NOMO-1 (cell line): Measurements from ENCODE around the gene RCE1.

Experiments used
- DNase-seq, 2 experiments: peaks; one replicate each; lab custom pipeline; 2025; ENCODE audit not compliant: unreplicated experiment in 2 of 2; lab: John Stamatoyannopoulos, UW

RCE1 gene

GRCh38 chr11:66884443-66884842 is 41.2 kb downstream of the RCE1 start:
- no peak for DNase-seq

- no peak for DNase-seq
Observed at GRCh38 chr11:66885469-66885868, 42.2 kb downstream of the RCE1 start.

- DNase-seq: no peak
Observed at GRCh38 chr11:66885950-66886440, 42.8 kb downstream of the RCE1 start.

DNA sequence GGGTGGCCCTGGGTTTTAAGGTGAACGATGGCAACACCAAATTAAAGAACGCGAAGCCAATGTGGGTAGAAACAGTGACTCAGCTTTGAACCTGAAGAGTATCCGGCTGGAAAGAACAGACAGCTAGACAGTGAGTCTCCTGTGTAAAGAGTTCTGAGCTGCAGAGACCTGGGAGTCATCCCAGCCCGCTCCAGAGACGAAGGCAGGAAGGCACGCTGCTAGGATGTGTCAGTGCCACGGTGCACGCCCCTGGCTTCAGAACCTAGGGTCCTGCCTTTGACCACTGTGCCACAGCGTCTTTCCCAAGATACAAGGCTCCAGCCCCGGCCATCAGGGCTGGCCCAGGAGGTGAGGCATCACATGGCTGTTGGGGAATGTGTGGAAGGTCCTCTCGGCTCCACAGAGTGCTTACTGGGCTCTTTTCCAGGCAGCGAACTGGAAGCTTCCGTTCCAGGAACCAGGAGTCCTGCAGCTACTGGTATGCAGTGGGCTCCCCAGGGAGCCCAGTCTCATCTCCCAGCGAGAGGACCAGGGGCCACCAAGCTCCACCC is 43.5 kb downstream of the RCE1 start:
- DNase-seq: no peak

DNA sequence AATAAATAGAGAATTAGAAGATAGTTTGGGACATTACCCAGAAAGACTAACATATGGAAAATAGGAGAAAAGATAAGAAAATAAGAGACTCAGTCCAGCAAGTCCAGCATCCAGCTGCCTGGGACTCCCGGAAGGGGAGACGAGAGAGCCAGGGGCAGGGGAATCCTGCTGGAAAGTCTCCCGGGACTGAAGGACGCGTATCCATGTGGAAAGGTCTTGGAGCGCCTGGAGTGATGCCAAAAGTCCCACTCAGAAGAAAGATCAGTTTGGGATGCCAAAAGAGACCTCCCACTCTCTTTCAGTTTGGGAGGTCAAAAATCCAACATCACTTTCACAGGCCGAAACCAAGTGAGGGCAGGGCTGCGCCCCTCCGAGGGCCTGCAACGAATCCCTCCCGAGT is 44.3 kb downstream of the RCE1 start:
- no peak for DNase-seq

DNA sequence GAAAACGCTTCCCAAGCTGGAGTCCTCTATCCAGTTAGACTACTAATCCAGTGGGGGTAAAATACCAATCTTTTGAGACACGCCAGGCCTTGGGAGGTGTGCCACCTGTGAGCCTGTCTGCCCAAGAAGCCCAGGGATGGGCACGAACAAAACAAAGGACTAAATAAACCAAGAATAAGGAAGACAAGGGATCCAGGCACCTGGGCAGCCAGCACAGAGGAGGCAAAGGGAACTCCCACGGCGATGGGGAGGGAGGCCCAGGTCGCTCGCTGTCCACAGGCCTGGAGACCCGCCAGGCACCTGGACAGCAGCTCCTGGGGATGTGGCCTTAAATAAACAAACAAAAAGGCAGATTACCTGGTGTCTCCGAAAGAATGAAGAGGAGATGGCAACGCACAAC is 45.0 kb downstream of the RCE1 start:
- no peak for DNase-seq

- DNase-seq: no peak
Observed at GRCh38 chr11:66889960-66890359, 46.7 kb downstream of the RCE1 start.

GRCh38 chr11:66891851-66892660 is 48.8 kb downstream of the RCE1 start:
- peak; percentile 67 to 69 for DNase-seq

DNA sequence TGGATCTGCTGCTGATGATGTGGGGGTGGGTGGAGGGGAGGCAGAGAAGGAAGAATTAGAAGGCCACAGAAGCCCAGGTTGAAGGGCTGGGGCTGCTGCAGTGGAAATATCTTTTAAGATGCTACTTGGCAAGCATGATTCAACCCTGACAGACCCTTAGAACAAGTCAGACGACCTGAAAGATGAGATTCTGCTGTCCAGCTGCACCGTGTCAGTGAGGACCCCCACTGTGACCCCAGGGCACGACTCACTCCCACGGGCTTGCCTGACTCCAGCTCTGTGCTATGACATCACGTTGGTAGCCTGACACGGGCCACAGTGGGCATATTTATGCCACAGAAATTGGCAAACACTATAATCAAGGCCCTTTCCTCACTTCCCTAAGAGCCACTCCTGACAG is 49.7 kb downstream of the RCE1 start:
- no peak for DNase-seq

- no peak for DNase-seq
Observed at GRCh38 chr11:66894141-66894540, 50.9 kb downstream of the RCE1 start.
